Osteoblast (primary cell): ENCODE measurements around the gene CHRNA4. TPM values are rescaled to one million over a fixed set of nuclear protein-coding genes. Genes with fewer than 3 reads are reported as not detected.

Experiments
- DNase-seq: peaks from one replicate; pipeline ENCODE4 v3.0.0; 2011; ENCODE audit warnings: low spot score, mixed read lengths; ENCODE audit not compliant: insufficient read length; ENCODE audit errors: missing footprints
- H2AFZ ChIP-seq: 2 replicates; pipeline ENCODE4 v1.6.0; 2011; ENCODE audit warnings: mild to moderate bottlenecking, low read length
- H3K27ac ChIP-seq: 2 replicates; pipeline ENCODE4 v1.5.1; 2011; ENCODE audit warnings: mild to moderate bottlenecking, low read depth, low read length, moderate library complexity
- H3K27me3 ChIP-seq: 2 replicates; pipeline ENCODE4 v1.6.0; 2012; ENCODE audit warnings: mild to moderate bottlenecking, control low read depth, inconsistent platforms, low read length, moderate library complexity; ENCODE audit not compliant: insufficient read depth
- H3K36me3 ChIP-seq: 2 replicates; pipeline ENCODE4 v1.5.1; 2011; ENCODE audit warnings: mild to moderate bottlenecking, low read length, control low read depth, moderate library complexity; ENCODE audit not compliant: insufficient read depth
- H3K4me1 ChIP-seq: 2 replicates; pipeline ENCODE4 v1.5.1; 2011; ENCODE audit warnings: mild to moderate bottlenecking, low read length, control low read depth, moderate library complexity; ENCODE audit not compliant: insufficient read depth
- H3K4me2 ChIP-seq: 2 replicates; pipeline ENCODE4 v1.6.0; 2011; ENCODE audit warnings: mild to moderate bottlenecking, low read length; ENCODE audit not compliant: insufficient read depth
- H3K4me3 ChIP-seq: fragments of 200-600 bp; sonication (generic); 3 replicates; pipeline ENCODE4 v1.5.1; 2012; ENCODE audit warnings: mild to moderate bottlenecking, low read length, inconsistent platforms; ENCODE audit not compliant: insufficient read depth
- H3K79me2 ChIP-seq: 2 replicates; pipeline ENCODE4 v1.6.0; 2012; ENCODE audit warnings: mild to moderate bottlenecking, low read length, control low read depth, inconsistent platforms; ENCODE audit not compliant: insufficient read depth
- H3K9me3 ChIP-seq: 2 replicates; pipeline ENCODE4 v1.5.1; 2011; ENCODE audit warnings: low read depth, low read length, control low read depth
- H4K20me1 ChIP-seq: 2 replicates; pipeline ENCODE4 v1.6.0; 2012; ENCODE audit warnings: mild to moderate bottlenecking, low read length, control low read depth; ENCODE audit not compliant: insufficient read depth
- total RNA-seq: library from RNA; depleted of rRNA; stranded (reverse); fragments of >200 nt; gene quantifications from 2 replicates; pipeline ENCODE4 v1.2.3, GENCODE V29; 2012
- TF ChIP-seq, protein P1 (sequence below): IDR thresholded peaks from 2 replicates; pipeline ENCODE4 v1.5.1; 2011; ENCODE audit warnings: mild to moderate bottlenecking, low read depth, low read length, moderate library complexity; ENCODE audit errors: extremely low read depth

Gene CHRNA4
- total RNA-seq, 1 donor: not detected

DNA sequence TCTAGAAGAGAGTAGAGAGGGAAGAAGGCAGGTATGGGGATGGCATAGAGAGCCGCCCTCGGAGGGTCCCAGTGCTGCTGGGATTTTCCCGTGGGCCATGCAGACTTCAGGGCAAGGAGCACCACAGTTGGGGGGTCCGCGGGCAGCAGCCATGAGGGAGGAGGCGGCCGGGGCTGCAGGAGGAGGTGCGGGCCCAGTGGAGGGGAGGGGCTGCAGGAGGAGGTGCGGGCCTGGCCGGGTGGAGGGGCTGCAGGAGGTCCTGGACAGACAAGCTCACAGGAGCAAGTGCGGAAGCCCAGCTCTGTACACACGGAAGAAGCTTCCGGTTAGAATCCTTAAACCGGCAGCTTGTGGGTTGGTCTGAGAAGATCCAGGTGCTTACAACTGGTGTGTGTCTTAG lies 34.6 kb upstream of the CHRNA4 start:
- DNase-seq: no peak
- TF ChIP-seq, protein P1, sequence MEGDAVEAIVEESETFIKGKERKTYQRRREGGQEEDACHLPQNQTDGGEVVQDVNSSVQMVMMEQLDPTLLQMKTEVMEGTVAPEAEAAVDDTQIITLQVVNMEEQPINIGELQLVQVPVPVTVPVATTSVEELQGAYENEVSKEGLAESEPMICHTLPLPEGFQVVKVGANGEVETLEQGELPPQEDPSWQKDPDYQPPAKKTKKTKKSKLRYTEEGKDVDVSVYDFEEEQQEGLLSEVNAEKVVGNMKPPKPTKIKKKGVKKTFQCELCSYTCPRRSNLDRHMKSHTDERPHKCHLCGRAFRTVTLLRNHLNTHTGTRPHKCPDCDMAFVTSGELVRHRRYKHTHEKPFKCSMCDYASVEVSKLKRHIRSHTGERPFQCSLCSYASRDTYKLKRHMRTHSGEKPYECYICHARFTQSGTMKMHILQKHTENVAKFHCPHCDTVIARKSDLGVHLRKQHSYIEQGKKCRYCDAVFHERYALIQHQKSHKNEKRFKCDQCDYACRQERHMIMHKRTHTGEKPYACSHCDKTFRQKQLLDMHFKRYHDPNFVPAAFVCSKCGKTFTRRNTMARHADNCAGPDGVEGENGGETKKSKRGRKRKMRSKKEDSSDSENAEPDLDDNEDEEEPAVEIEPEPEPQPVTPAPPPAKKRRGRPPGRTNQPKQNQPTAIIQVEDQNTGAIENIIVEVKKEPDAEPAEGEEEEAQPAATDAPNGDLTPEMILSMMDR: no peak
- no peaks in the 10 kb centered on the region for H4K20me1 ChIP-seq
- no peak overlapping the region for H3K4me3 ChIP-seq
- no peaks in the 10 kb centered on the region for H3K36me3 ChIP-seq
- H2AFZ ChIP-seq: no peak overlapping the region
- no peak overlapping the region for H3K27ac ChIP-seq
- H3K27me3 ChIP-seq: no peaks in the 10 kb centered on the region
- H3K9me3 ChIP-seq: no peaks in the 10 kb centered on the region
- H3K79me2 ChIP-seq: no peaks in the 10 kb centered on the region
- no peak overlapping the region for H3K4me2 ChIP-seq
- H3K4me1 ChIP-seq: no peaks in the 10 kb centered on the region

DNA sequence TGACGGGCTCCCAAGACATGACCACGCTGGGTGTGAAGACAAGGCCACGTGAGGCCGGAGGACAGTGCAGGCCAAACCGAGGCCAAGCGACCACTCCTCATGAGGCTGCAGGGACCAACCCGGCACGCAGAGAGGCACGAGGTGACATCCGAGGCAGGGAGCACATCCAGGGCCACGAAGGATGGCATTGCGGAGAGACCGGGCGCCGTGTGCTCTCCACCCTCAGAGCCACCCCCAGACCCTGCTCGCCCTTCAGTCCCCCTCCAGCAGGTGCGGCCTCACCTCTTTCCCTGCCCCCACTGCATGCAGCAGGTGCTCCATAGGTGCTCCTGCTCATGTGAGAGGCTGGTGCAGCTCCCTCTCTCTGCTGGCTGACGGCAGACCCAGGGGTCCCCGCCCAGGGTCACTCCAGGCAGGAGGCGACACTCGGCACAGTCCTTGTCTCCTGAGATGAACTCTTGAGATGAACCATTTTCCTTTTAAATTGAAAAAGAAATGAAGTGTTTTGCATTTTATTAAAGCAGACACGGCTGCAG lies 33.8 kb upstream of the CHRNA4 start:
- Histone ChIP-seq H3K36me3 (no peaks in the 10 kb centered on the region), H2AFZ (no peak overlapping the region), H3K4me2 (no peak overlapping the region), H3K27ac (no peak overlapping the region), H3K4me1 (no peaks in the 10 kb centered on the region), H3K79me2 (no peaks in the 10 kb centered on the region), H3K9me3 (no peaks in the 10 kb centered on the region), H3K27me3 (no peaks in the 10 kb centered on the region), H3K4me3 (no peak overlapping the region), H4K20me1 (no peaks in the 10 kb centered on the region)
- TF ChIP-seq, protein P1: no peak
- DNase-seq: no peak

DNA sequence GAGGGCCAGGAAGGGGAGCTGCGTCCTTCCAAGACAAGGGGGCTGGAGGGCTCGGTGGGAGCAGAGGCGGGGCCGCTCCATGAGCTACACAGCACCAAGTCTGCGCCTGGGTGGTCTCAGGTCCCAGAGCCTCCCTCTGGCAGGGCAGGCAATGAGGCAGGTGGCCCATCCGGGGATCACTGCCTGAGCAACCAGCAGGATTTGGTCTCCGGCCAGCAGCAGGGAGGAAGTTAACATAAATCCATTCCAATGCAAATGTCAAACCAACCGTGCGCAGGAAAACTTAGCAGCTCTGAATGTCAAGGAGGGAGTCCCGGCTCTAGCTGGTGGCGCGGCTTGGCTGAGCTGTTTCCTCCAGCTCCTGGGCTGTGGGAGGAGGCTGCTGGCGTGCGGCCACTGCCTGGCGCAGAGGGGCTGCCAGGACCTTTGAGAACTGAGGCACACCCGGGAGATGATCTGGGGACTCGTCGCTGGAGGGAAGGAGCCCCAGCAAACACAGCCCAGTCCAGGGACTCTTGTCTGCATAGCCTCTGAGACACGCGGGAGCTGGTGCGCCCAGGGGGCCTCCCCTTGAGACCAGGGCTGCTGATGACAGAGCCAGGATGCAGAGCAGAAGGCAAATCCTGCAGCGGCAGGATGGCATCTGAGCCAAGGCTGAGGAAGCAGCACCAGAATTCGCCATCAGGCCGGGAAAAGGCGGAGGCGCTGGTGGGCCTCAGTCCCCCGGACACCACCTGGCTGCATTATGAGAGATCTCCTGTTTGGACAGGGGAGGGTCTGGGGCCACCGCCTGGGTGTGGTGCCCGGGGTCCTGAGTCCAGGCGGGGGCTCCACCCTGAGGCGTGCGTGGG lies 33.1 kb upstream of the CHRNA4 start:
- Histone ChIP-seq H3K4me2 (no peak overlapping the region), H4K20me1 (no peaks in the 10 kb centered on the region), H3K9me3 (no peaks in the 10 kb centered on the region), H3K79me2 (no peaks in the 10 kb centered on the region), H3K27ac (no peak overlapping the region), H2AFZ (no peak overlapping the region), H3K4me1 (no peaks in the 10 kb centered on the region), H3K36me3 (no peaks in the 10 kb centered on the region), H3K4me3 (no peak overlapping the region), H3K27me3 (no peaks in the 10 kb centered on the region)
- TF ChIP-seq, protein P1: no peak
- no peak for DNase-seq

DNA sequence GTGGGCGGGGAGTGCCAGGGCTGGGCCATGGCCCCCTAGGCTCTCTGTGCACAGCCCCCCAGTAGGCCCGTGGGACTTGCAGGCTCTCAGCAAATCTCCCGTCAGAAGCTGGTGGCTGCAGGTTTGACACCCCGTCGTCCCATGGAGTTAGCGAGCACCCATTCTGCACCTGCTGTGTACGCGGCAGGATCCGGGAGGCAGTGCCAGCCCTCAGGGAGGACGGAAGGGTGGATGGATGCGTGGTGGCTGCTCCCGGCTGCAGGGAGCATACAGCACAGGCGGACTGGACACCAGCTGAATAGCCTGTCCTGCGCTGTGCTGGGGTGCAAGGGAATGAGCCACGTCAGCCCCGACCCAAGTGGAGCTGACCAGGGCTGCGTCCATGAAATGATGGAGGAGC lies 32.4 kb upstream of the CHRNA4 start:
- Histone ChIP-seq H3K4me2 (no peak overlapping the region), H4K20me1 (no peaks in the 10 kb centered on the region), H2AFZ (no peak overlapping the region), H3K79me2 (no peaks in the 10 kb centered on the region), H3K4me1 (no peaks in the 10 kb centered on the region), H3K27me3 (no peaks in the 10 kb centered on the region), H3K4me3 (no peak overlapping the region), H3K36me3 (no peaks in the 10 kb centered on the region), H3K27ac (no peak overlapping the region), H3K9me3 (no peaks in the 10 kb centered on the region)
- no peak for DNase-seq
- TF ChIP-seq, protein P1: no peak
